IMR-90 (cell line): Measurements from ENCODE around the gene PPP3R2. TPM values are rescaled to one million over a fixed set of nuclear protein-coding genes. Genes with fewer than 3 reads are reported as not detected.

ENCODE experiments used
- ATAC-seq: fragments of 200-7000 bp; cut with Tn5 transposase; 2 replicates; pipeline ENCODE4 v1.9.1; 2020; ENCODE audit warnings: low read depth, mild to moderate bottlenecking, moderate library complexity
- BruUV-seq: library from RNA; stranded (reverse); fragments of 400-500 nt; replicated peaks from 2 replicates; lab custom pipeline; 2021; lab: Mats Ljungman, UMichigan
- CTCF ChIA-PET: fragments of 300-600 bp; formaldehyde crosslinking; extraction: SDS; loops from one replicate; lab custom pipeline; 2021; ENCODE audit warnings: antibody characterized with exemption; lab: Yijun Ruan, JAX
- POLR2A ChIA-PET: fragments of 300-600 bp; sonication (Branson Sonifier 250); formaldehyde crosslinking; loops from one replicate; lab custom pipeline; 2022; ENCODE audit warnings: antibody characterized with exemption; ENCODE audit not compliant: unreplicated experiment; lab: Charles Lee
- DNase-seq: peaks from one replicate; pipeline ENCODE4 v3.0.0; 2013
- H2AFZ ChIP-seq: replicated peaks from 2 replicates; pipeline ENCODE3; 2013; ENCODE audit warnings: low read length, mild to moderate bottlenecking; ENCODE audit not compliant: poor library complexity
- H2AK5ac ChIP-seq: 2 replicates; pipeline ENCODE4 v1.6.1; 2013; ENCODE audit warnings: low read depth, low read length, inconsistent platforms
- H2AK9ac ChIP-seq: replicated peaks from 2 replicates; pipeline ENCODE3; 2013; ENCODE audit warnings: mild to moderate bottlenecking, low read depth, low read length, moderate library complexity; ENCODE audit not compliant: poor library complexity
- H2BK120ac ChIP-seq: 2 replicates; pipeline ENCODE4 v1.6.1; 2013; ENCODE audit warnings: low read depth, low read length, inconsistent platforms
- H2BK15ac ChIP-seq: 3 replicates; pipeline ENCODE4 v1.6.1; 2013; ENCODE audit warnings: low read depth, low read length, inconsistent platforms
- H2BK20ac ChIP-seq: 2 replicates; pipeline ENCODE4 v1.6.1; 2013; ENCODE audit warnings: low read depth, mild to moderate bottlenecking, inconsistent platforms, low read length, moderate library complexity
- H2BK5ac ChIP-seq: 2 replicates; pipeline ENCODE4 v1.6.1; 2013; ENCODE audit warnings: mild to moderate bottlenecking, low read depth, low read length, inconsistent platforms; ENCODE audit not compliant: poor library complexity, severe bottlenecking
- H3K14ac ChIP-seq: replicated peaks from 2 replicates; pipeline ENCODE4 v1.6.1; 2013; ENCODE audit warnings: low read depth, low read length, inconsistent platforms
- H3K18ac ChIP-seq: 2 replicates; pipeline ENCODE4 v1.6.1; 2013; ENCODE audit warnings: low read depth, low read length, control low read depth
- H3K23ac ChIP-seq: 2 replicates; pipeline ENCODE4 v1.6.1; 2013; ENCODE audit warnings: low read depth, low read length, inconsistent platforms
- H3K27ac ChIP-seq: 2 replicates; pipeline ENCODE4 v1.5.1; 2013; ENCODE audit warnings: mild to moderate bottlenecking, control low read depth, low read length; ENCODE audit not compliant: insufficient read depth
- H3K27me3 ChIP-seq: 2 replicates; pipeline ENCODE4 v1.6.1; 2013; ENCODE audit warnings: low read length; ENCODE audit not compliant: control insufficient read depth, insufficient read depth
- H3K36me3 ChIP-seq: 2 replicates; pipeline ENCODE4 v1.6.1; 2013; ENCODE audit warnings: low read length, mixed read lengths; ENCODE audit not compliant: control insufficient read depth, insufficient read depth
- H3K4ac ChIP-seq: 2 replicates; pipeline ENCODE4 v1.6.1; 2013; ENCODE audit warnings: low read depth, low read length, inconsistent platforms
- H3K4me1 ChIP-seq: 2 replicates; pipeline ENCODE4 v1.6.1; 2013; ENCODE audit warnings: low read length, mixed read lengths; ENCODE audit not compliant: control insufficient read depth, insufficient read depth
- H3K4me2 ChIP-seq: 2 replicates; pipeline ENCODE4 v1.6.1; 2013; ENCODE audit warnings: low read depth, mild to moderate bottlenecking, control low read depth, low read length, moderate library complexity
- H3K4me3 ChIP-seq: 2 replicates; pipeline ENCODE4 v1.5.1; 2013; ENCODE audit warnings: low read depth, mild to moderate bottlenecking, control low read depth, low read length, moderate library complexity; ENCODE audit not compliant: insufficient read depth
- H3K56ac ChIP-seq: 2 replicates; pipeline ENCODE4 v1.6.1; 2013; ENCODE audit warnings: low read length, inconsistent platforms; ENCODE audit not compliant: insufficient read depth; ENCODE audit errors: extremely low read depth
- H3K79me1 ChIP-seq, 2 experiments: 2 replicates each; pipeline ENCODE4 v1.6.1; 2013; ENCODE audit warnings: low read length in 2 of 2, inconsistent platforms in 1 of 2, low read depth in 1 of 2
- H3K9ac ChIP-seq: 2 replicates; pipeline ENCODE4 v1.6.1; 2013; ENCODE audit warnings: low read depth, low read length, control low read depth
- H3K9me1 ChIP-seq: 2 replicates; pipeline ENCODE4 v1.6.1; 2013; ENCODE audit warnings: low read length, inconsistent platforms; ENCODE audit not compliant: insufficient read depth
- H3K9me3 ChIP-seq: 2 replicates; pipeline ENCODE4 v1.6.1; 2013; ENCODE audit warnings: low read length; ENCODE audit not compliant: control insufficient read depth, insufficient read depth
- H4K20me1 ChIP-seq: 2 replicates; pipeline ENCODE4 v1.6.1; 2013; ENCODE audit warnings: low read length, inconsistent platforms; ENCODE audit not compliant: insufficient read depth
- H4K5ac ChIP-seq: 2 replicates; pipeline ENCODE4 v1.6.1; 2013; ENCODE audit warnings: mild to moderate bottlenecking, low read depth, low read length, control low read depth
- H4K8ac ChIP-seq, 2 experiments: 2 replicates each; pipeline ENCODE4 v1.6.1; 2013; ENCODE audit warnings: low read depth in 2 of 2, low read length in 2 of 2, control low read depth in 1 of 2, inconsistent platforms in 1 of 2
- H4K91ac ChIP-seq: 2 replicates; pipeline ENCODE4 v1.6.1; 2013; ENCODE audit warnings: low read depth, low read length, inconsistent platforms; ENCODE audit not compliant: insufficient read depth
- BHLHE40 ChIP-seq: fragments of 150-350 bp; IDR thresholded peaks from 2 replicates; pipeline ENCODE4 v1.6.1; 2016; ENCODE audit warnings: mild to moderate bottlenecking, low read depth, low read length
- CEBPB ChIP-seq: IDR thresholded peaks from 2 replicates; pipeline ENCODE4 v1.6.1; 2012; ENCODE audit warnings: low read depth, low read length, improper control_type of control experiment
- CHD1 ChIP-seq: IDR thresholded peaks from 2 replicates; pipeline ENCODE4 v1.6.1; 2012; ENCODE audit warnings: low read depth, low read length, improper control_type of control experiment
- ELK1 ChIP-seq: fragments of 150-350 bp; IDR thresholded peaks from 2 replicates; pipeline ENCODE4 v1.6.1; 2016; ENCODE audit warnings: low read depth, mild to moderate bottlenecking, low read length, moderate library complexity, borderline replicate concordance
- MAZ ChIP-seq: IDR thresholded peaks from 2 replicates; pipeline ENCODE4 v1.6.1; 2012; ENCODE audit warnings: low read depth, mild to moderate bottlenecking, low read length, improper control_type of control experiment, moderate library complexity, borderline replicate concordance
- RAD21 ChIP-seq: IDR thresholded peaks from 2 replicates; pipeline ENCODE4 v1.6.1; 2012; ENCODE audit warnings: low read length, improper control_type of control experiment
- SMC3 ChIP-seq: fragments of 150-350 bp; IDR thresholded peaks from 2 replicates; pipeline ENCODE4 v1.6.1; 2016; ENCODE audit warnings: low read depth, mild to moderate bottlenecking, antibody characterized with exemption, low read length, moderate library complexity
- whole genome bisulfite sequencing, 2 experiments: methylation state at CpG; one replicate each; pipeline versions ENCODE4 v1.1.5 to v1.1.7; 2013; ENCODE audit warnings: missing lambda C conversion rate in 2 of 2; ENCODE audit not compliant: insufficient read length in 1 of 2; ENCODE audit errors: extremely low coverage in 2 of 2; 5-methylcytosine and 5-hydroxymethylcytosine counted together
- dilution Hi-C: fragments of 300-500 bp; cut with HindIII; formaldehyde crosslinking; loops from one replicate; pipeline ENCODE4 v1.14.3; 2018; ENCODE audit warnings: low sequenced_read_pairs; ENCODE audit not compliant: unreplicated experiment
- in situ Hi-C: fragments of 300-500 bp; cut with MboI; formaldehyde crosslinking; loops from 3 replicates; pipeline ENCODE4 v1.14.3; 2019; ENCODE audit warnings: low sequenced_read_pairs, inconsistent platforms, mixed read lengths
- intact Hi-C: fragments of 100-400 bp; cut with micrococcal nuclease; formaldehyde crosslinking; loops from 2 replicates; pipeline ENCODE4 v1.10.0; 2022
- polyA plus RNA-seq, 3 experiments: library from polyadenylated mRNA; depleted of rRNA; stranded (reverse); fragments of >200 nt; gene quantifications; 2 replicates each; pipeline ENCODE4 v1.2.3, GENCODE V29; 2012; ENCODE audit warnings: low replicate concordance in 1 of 3
- total RNA-seq: library from RNA; depleted of rRNA; stranded (reverse); fragments of >200 nt; gene quantifications from 2 replicates; pipeline ENCODE4 v1.2.3, GENCODE V29; 2012

Gene PPP3R2
- total and polyA plus RNA-seq, 2 of the 4 experiments (the other 2 are of a cell fraction) = not detected

DNA sequence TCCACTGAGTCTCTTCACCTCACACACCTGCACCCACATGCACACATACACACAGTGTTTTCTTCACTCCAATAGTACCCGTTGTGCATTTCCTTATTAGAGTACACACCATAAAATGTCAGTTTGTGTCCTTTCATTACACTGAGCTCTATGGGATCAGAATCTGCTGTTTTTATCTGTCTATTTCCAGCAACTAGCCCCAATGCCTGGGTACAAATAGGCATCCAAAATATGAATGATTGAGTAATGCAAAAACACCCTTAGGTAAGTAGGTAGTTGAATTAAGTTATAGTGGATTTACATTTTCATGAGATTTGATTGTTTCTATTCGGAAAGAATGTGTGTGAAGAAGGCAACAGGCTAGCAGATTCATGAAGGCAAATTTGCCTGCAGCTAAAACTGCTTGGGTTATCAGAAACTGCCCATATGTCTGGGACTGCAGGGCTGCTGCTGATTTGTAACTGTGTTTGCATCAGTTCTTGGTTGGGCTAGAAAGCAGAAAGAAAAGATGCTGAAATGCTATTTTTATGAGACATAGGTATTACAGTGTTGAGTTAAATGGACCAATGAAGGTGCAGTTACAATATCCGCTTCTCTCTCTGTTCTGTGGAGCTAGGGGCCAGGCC is 26.9 kb downstream of the PPP3R2 start:
- Histone ChIP-seq H3K9ac (no peak overlapping the region), H4K5ac (no peak overlapping the region), H3K9me3 (no peaks in the 10 kb centered on the region), H4K8ac (no peak overlapping the region), H4K91ac (no peak overlapping the region), H3K36me3 (0 out of 2 replicates have a peak, but pooled peaks cover 6% of the 10 kb centered on the region), H3K14ac (no peak overlapping the region), H4K20me1 (no peaks in the 10 kb centered on the region), H3K4me2 (no peak overlapping the region), H3K9me1 (no peaks in the 10 kb centered on the region), H3K4ac (no peak overlapping the region), H2BK15ac (no peak overlapping the region), H2BK20ac (no peak overlapping the region), H3K23ac (no peak overlapping the region), H2AK9ac (no peak overlapping the region), H3K27me3 (no peaks in the 10 kb centered on the region), H3K56ac (no peak overlapping the region), H3K4me1 (no peaks in the 10 kb centered on the region), H3K27ac (no peak overlapping the region), H2BK5ac (no peak overlapping the region), H3K4me3 (no peak overlapping the region), H2BK120ac (no peak overlapping the region), H3K18ac (no peak overlapping the region), H3K79me1 (no peaks in the 10 kb centered on the region), H2AK5ac (no peak overlapping the region), H2AFZ (no peak overlapping the region)
- in situ Hi-C loops (no loop called here), dilution Hi-C loops (no loop called here), intact Hi-C loops (no loop called here)
- no peak for DNase-seq
- TF ChIP-seq RAD21 (no peak), MAZ (no peak), CHD1 (no peak), ELK1 (no peak), BHLHE40 (no peak), SMC3 (no peak), CEBPB (no peak)
- WGBS, 2 experiments = no CpG with 5 or more reads among the region's 3 CpGs
- ChIA-PET POLR2A (no interaction called here), CTCF (interaction anchor here (0.7 to 1.4 kb wide), 5 partner anchors 33 to 202 kb away, joined by 3 to 4 read pairs (median 3); no protein-coding TSS in a partner anchor)
- no TSS peak for BruUV-seq
- ATAC-seq = no peak
